ENCODE results near the gene SLC25A42.
"Not testable (repeated sequence)": the region's sequence is repeated elsewhere in the genome, so short reads cannot be mapped to it uniquely, and the experiment has no call there.

The SLC25A42 gene

GRCh38 chr19:19068659-19069654 lies 5.2 kb downstream of the SLC25A42 start:
- no peak for DNase-seq (ENCODE audit: low read depth)

GRCh38 chr19:19071897-19072296 lies 8.1 kb downstream of the SLC25A42 start:
- DNase-seq (ENCODE audit: low read depth): no peak

GRCh38 chr19:19074196-19074882 lies 10.5 kb downstream of the SLC25A42 start:
- DNase-seq (ENCODE audit: low read depth): no peak

GRCh38 chr19:19075126-19075525 lies 11.3 kb downstream of the SLC25A42 start:
- DNase-seq (ENCODE audit: low read depth): no peak

DNA sequence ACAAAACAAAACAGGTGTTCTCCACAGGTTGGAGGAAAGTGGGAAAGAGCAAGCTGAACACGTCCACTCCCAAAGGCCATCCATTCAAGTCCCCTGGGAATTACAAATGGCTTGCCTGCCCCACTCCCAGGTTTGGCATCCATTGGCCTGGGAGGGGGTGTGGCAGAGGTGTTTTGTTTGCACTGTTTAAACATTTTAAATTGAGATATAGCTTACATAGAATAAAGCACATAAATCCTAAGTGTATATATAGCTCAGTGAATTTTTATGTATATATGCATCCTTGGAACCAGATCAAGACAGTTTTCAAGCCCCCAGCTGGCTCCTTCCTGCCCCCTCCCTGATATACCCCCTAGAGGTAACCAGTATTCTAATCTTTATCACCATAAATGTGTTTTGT lies 12.7 kb downstream of the SLC25A42 start:
- no peak for DNase-seq (ENCODE audit: low read depth)

- DNase-seq (ENCODE audit: low read depth): no peak
These were observed 13.3 kb downstream of the SLC25A42 start for GRCh38 chr19:19077103-19077502.

DNA sequence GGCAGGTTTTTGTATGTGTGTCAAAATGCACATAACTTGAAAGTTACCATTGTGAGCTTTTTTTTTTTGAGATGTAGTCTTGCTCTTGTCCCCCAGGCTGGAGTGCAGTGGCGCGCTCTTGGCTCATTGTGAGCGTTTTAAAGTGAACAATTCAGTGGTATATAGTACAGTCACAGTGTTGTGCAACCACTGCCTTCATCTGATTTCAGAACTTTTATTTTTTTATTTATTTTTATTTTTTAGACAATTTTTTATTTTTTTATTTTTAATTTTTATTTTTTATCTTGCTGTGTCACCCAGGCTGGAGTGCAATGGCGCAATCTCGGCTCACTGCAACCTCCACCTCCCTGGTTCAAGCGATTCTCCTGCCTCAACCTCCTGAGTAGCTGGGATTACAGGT lies 15.0 kb downstream of the SLC25A42 start:
- peak; percentile 37 for DNase-seq (ENCODE audit: low read depth)

- no peak for DNase-seq (ENCODE audit: low read depth)
These were observed 15.8 kb downstream of the SLC25A42 start for GRCh38 chr19:19079571-19079970.

- no peak for DNase-seq (ENCODE audit: low read depth)
These were observed 17.9 kb downstream of the SLC25A42 start for GRCh38 chr19:19081642-19082151.

DNA sequence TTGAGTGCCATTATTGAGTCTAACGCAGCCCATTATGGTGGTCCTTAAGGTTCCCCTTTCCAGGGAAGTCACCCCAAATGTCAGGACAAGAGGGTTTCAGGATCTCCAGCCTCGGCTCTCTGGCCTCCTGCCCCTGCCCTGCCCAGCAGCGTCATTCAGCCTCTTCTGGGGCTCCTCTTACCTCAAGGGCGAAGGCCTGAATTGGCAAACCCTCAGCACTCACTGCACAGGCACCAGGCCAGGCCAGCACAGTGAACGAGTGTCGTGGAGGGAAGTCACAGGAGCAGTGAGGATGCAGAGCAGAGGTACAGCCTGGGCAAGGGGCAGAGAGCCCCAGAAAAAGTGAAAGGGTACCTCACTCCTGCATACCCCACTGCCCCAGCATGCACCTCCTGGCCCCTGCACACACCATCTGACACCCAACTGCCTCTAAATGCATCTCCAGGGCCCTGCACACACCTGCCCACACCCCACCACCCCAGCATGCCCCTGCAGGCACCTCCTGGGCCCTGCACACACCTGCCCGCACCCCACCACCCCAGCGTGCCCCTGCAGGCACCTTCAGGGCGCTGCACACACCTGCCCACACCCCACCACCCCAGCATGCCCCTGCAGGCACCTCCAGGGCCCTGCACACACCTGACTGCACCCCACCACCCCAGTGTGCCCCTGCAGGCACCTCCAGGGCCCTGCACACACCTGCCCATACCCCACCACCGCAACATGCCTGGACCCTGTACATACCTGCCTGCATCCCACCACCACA lies 19.8 kb downstream of the SLC25A42 start:
- DNase-seq (ENCODE audit: low read depth): no peak

DNA sequence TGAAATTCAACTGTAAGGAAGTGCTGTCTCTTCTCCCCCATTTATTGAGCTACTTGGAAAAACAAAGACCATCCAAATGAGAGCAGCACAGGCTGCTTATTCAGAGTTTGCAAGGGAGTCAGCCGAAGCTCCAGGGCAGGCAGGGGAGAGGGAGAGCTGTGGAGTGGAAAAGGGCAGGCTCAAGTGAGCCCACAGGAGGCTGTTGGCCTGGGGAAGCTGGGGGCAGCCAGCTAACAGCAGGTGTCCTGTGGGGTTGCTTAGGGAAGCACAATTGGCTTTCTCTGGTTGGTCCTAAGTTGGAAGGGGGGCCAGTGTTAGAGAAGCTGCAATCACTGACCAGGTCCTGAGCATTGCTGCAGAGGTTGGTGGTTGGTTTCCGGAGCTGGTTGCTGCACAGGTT lies 23.9 kb downstream of the SLC25A42 start:
- no peak for DNase-seq (ENCODE audit: low read depth)

GRCh38 chr19:19094513-19094912 lies 30.7 kb downstream of the SLC25A42 start:
- DNase-seq (ENCODE audit: low read depth): no peak

- DNase-seq (ENCODE audit: low read depth): no peak
These were observed 31.9 kb downstream of the SLC25A42 start for GRCh38 chr19:19095691-19096090.

DNA sequence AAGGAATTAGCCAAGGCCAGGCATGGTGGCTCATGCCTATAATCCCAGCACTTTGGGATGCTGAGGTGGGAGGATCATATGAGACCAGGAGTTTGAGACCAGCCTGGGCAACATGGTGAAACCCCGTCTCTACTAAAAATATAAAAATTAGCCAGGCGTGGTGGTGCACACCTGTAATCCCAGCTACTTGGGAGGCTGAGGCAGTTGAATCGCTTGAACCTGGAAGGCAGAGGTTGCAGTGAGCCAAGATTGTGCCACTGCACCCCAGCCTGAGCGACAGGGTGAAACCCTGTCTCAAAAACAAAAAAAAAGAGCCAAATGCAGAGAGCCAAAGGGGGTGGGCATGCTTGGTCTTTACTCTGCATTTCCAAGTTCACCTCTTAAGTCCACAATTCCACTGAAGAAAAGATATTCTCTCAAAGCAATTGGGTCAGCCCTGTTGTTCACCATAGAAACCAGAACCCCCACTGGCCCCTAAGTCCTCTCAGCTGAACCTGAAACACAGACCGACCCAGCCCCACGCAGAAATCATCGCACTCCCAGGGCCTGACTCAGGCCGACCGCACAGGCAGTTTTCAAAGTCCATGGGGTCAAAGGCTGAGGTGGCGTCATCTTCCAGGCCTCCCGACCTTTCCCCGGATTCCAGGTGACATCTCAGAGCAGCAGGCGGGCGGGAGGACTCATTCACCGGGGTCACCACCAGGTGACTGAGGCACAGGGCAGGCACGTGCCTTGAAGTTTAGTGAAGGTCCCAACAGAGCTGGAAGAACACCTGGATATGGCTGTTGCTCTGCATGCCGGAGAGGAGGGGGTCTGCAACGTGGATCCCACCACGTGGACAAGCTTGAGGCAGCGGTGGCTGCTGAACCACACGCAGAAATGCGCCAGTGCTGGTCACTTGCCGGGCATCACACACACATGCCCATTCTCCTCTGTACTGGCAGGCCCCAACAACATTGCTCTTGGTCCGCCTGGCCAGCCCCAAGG lies 33.1 kb downstream of the SLC25A42 start:
- no peak for DNase-seq (ENCODE audit: low read depth)

GRCh38 chr19:19098084-19098702 lies 34.4 kb downstream of the SLC25A42 start:
- DNase-seq (ENCODE audit: low read depth): no peak

DNA sequence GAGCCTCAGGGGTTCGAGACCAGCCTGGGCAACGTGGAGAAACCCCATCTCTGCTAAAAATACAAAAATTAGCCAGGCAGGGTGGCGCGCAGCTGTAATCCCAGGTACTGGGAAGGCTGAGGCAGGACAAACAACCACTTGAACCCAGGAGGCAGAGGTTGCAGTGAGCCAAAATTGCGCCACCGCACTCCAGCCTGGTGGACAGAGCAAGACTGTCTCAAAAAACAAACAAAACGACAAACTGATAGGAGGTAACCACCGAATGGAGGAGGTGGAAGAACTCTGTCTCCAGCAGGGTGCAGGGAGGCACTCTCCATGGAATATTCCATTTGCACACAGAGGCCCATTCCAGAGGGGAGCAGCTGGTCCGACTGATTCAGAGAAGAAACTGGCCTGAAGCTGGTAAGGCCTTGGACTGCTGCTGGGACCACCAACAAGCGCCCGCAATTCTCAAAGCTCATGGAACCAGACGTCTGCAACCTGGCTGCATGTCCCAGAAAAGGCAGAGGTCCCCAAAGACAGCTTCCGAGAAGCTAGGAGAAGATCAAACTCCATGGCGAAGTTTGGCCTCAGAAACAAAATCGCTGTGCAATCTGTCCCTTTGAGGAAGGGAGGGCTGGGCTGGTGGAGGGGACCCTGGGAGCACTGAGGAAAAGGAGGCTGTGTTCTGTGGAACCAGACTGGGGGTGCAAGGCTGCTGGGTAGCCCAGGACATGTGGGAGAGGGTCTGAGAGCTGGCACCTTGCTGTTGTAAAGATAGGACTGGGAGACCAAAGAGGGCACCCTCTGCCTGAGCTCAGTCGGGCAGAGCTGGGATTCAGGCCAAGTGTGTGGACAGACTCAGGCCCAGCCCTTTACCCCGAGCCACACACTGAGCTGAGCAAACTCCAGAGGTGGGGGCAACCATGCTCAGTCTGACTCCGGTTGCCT lies 35.2 kb downstream of the SLC25A42 start:
- no peak for DNase-seq (ENCODE audit: low read depth)

DNA sequence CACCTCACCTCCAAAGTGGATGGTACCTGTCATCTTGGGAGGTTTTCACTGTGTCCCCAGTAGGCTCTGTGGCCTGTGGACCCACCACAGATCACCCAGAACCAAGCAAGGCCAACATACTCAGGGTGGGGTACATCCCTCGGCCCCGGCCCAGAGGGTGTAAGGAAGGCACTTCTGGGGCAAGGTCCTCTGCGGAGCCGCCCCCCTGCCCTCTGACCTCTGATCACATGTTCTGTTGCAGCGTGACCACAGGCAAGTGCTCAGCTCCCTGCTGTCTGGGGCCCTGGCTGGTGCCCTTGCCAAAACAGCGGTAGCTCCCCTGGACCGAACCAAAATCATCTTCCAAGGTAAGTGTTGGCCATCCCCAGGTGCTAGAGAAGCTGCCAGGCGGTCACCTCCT lies 37.7 kb downstream of the SLC25A42 start:
- DNase-seq (ENCODE audit: low read depth): no peak

- not testable (repeated sequence) for DNase-seq (ENCODE audit: low read depth)
These were observed 38.8 kb downstream of the SLC25A42 start for GRCh38 chr19:19102566-19102965.

DNA sequence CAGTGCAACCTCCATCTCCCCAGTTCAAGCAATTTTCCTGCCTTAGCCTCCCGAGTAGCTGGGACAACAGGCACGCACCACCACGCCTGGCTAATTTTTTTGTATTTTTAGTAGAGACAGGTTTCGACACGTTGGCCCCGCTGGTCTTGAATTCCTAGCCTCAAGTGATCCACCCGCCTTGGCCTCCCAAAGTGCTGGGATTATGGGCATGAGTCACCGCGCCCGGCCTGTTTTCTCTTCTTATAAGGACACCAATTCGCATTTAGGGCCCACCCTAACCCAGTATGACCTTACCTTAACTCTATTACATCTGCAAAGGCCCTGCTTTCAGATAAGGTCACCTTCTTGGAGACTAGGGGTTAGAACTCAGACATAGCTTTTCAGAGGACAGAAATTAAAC lies 39.4 kb downstream of the SLC25A42 start:
- DNase-seq (ENCODE audit: low read depth): no peak

All from iris pigment epithelial cell (primary cell).